ENCODE results near the gene MAGI2.

The MAGI2 gene

DNA sequence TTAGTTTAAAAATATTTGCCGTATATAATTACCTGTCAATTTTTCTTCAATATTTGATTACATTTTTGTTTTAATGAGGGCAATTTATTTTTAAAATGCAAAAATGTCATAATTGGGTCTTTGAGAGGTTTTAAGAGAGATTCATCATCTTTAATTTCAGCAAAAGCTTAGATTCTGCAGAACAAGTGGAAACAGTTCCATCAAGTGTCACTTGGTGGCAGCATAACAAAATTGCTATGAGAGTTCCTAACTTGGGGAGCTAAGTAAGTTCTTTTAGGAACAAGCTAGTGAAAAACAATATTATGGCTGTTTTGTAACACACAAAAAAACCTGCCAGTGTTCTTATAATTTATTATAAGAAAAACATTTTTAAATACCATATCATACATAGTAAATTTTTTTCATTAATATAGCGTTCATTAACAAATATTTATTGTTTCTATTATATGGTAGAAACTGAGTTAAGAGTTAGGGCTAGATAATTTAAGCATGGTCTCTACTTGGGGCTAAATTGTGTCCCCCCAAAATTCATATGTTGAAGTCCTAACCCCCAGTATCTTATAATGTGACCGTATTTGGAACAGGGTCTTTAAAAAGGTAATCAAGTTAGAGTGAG, 155.2 kb downstream of the MAGI2 start:
- peak; percentile 40 for DNase-seq

DNA sequence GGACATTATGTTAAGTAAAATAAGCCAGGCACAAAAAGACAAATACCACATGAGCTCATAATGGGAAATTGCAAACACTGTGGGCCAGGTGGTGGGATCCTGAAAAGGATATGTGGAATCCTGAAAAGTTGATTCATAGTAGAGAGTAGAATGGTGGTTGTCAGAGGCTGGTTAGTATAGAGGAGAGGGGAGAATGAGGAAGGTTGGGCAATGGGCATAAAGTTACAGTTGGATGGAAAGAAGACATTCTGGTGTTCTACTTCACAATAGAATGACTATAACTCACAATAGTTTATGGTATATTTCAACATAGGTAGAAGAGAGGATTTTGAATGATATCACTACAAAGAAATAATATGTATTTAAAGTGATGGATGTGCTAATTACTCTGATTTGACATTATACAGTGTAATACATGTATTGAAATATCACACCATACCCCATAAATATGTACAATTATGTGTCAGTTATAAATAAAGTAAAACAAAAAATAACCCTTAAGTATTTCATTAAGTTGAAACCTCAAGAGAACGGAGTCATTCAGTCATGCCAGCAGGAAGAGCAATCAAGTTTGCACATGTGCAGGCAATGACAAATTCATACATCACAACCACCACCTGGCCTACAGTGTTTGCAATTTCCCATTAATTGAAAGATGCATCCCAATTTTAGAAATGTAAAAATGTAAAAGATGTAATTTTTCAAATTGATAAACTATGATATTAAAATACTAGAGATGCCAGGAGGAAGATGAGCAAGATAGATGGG, 156.7 kb downstream of the MAGI2 start:
- DNase-seq = peak; percentile 9

- no peak for DNase-seq
Observed at GRCh38 chr7:79293655-79294142, 159.8 kb downstream of the MAGI2 start.

GRCh38 chr7:79292834-79293233, 160.6 kb downstream of the MAGI2 start:
- DNase-seq = no peak

- DNase-seq = no peak
Observed at GRCh38 chr7:79291498-79291865, 162.0 kb downstream of the MAGI2 start.

GRCh38 chr7:79290841-79291497, 162.5 kb downstream of the MAGI2 start:
- DNase-seq = no peak

- DNase-seq = no peak
Observed at GRCh38 chr7:79290398-79290797, 163.1 kb downstream of the MAGI2 start.

- no peak for DNase-seq
Observed at GRCh38 chr7:79288655-79289054, 164.8 kb downstream of the MAGI2 start.

- DNase-seq = no peak
Observed at GRCh38 chr7:79287981-79288380, 165.5 kb downstream of the MAGI2 start.

GRCh38 chr7:79286181-79286580, 167.3 kb downstream of the MAGI2 start:
- no peak for DNase-seq

DNA sequence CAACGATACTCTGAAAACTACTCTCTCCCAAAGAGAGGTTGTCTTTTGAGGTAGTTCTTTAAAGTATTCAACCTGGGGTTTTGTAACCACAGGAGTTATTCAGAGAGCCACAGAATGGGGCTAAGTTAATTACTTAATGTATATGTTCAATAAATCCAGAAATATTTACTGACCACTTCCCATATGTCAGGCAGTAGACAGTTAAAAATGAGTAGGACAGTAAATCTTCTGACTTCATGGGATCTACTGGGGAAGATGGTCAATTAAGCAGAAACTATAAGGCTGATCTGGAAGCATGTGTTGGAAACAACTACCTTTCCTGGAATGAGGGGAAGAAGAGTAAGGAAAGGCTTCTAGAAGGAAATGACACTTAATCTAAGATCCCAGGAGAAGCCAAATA, 167.7 kb downstream of the MAGI2 start:
- DNase-seq = no peak

DNA sequence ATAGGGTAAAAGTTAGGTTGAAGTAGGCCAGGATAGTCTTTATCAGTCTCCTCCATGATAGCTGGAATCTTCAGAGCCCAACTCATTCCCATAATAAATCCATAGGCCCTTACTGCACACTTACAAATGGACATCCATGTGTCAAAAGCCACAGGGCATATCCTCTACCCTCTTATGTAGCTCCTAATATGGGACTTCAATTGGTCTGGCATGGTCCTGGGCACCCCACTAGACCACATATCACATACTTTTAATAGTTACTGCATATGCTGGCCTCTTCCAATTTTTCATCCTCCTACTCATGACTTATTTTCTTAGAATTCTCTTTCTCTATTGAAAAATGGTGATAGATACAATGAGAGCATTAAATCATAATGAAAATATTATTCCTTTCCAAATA, 169.3 kb downstream of the MAGI2 start:
- no peak for DNase-seq

DNA sequence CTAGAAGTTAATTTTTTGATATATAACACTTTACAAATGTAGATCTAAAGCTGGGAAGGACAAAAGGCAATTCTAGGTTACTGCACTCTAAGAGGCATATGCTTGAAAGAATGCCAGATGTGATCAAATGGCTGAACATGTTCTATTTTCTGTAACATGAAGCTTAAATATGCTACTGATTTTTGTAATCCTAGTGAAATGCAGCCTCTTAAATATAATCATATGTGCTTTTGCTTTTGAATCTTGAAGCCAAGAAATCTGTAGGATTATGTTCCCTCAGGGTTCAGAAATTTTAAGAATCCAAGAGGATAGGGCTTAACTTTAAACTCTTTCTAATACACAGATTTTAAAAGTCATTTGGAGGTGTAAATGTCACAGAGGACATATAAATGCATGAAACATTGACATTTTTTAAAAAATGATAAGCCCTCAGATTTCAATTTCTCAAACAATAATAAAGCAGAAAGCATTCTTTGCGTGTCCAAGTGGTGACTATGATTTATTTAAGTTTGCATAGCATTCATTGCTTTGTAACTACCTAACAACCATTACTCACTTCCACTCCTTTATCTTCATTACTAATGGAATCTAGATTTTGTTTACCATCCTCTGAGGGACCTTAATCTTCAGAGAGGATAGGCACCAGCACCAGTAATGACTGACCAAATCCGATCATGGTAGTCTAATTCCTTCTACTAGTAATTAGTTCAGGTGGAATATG, 170.4 kb downstream of the MAGI2 start:
- peak; percentile 87 for DNase-seq

DNA sequence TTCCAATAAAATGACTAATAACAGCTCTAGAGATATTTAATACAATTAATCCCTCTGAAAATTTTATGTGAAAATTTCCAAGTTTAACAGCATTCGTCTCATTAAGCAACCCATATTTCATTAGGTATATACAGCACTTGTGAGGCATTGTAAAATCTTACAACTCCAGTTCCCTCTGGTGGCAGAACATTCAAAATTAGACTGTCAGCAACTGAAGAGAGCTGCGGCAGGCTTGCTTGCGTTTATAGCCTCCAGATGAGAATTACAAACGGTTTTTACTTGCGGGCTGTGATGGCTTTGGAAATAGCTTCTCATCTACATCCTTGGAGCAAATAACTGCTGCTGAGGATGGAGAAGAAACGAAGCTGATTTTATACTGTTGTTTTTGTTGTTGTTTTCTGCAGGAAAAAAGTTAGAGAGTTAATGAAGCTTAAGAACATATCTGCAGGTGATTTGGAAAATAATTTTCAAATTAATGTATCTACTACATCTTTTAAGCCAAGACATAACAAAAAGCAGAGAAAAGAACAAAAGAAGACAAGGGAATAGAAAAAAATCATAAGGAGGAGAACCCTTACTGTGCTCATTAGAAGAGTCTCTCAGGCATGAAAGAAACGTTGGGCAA, 171.3 kb downstream of the MAGI2 start:
- DNase-seq = peak; percentile 81

DNA sequence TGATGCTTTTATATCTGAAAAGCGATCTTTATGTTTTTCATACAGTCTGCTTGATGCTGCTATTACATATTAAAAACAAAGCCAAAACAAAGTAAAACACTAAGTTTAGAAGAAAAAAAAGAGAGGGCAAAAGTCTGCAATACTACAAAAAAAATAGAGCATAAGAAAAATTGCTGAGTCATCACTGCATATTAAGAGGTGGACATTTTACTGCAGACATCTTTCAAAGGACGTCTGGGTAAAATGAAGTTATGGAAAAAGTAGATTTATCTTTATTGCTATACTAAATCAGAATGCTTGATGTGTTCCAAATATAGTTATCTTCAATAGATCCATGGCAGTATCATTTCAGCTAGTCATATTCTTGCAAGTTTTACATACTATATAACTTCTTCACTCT, 172.0 kb downstream of the MAGI2 start:
- peak; percentile 29 for DNase-seq

- DNase-seq = no peak
Observed at GRCh38 chr7:79272938-79273337, 180.5 kb downstream of the MAGI2 start.

- DNase-seq = peak; percentile 59
Observed at GRCh38 chr7:79272066-79272669, 181.3 kb downstream of the MAGI2 start.

DNA sequence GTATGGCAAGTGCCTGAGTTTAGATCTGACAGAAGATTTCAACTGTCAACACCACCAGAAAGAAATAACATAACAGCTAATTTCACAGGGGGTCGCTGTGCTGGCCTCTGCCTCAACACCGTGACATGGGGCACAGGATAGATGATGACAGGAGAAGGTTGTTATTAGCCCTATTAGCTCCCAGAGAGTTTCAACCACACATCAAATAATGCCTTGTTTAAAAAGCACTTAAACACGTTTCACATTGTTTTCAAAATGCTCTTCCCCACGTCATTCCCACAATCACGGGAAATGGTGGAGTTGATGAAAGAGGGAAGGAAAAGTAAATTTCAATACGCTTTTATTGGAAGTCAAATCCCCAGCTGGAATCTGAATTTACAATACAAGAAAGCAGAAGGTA, 184.7 kb downstream of the MAGI2 start:
- DNase-seq = no peak

GRCh38 chr7:79258826-79259225, 194.6 kb downstream of the MAGI2 start:
- DNase-seq = no peak

- DNase-seq = no peak
Observed at GRCh38 chr7:79257959-79258358, 195.5 kb downstream of the MAGI2 start.

DNA sequence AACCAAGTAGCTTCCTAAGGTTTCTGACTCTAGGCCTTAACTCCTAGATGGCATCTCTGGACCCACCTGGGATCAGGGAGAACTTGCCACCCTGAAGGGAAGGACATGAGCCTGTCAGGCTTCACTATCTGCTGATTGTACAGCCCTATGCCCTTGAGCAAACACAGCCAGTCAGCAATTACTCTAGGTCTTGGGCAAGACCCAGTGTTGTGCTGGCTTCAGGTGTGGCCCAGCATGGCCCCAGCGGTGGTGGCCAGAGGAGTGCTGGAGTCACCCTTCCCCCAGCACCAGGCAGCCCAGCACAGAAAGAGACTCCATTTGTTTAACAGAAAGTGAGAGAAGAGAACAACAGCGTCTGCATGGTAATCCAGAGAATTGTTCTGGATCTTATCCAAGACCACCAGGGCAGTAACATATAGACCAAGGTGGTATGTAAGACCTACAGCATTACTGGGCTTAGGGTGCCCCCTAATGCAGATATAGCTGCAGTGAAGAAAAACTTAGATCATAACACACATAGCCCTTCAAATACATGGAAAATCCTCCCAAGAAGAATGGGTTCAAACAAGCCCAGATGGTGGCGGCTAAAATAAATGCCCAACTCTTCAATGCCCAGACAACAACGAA, 207.7 kb downstream of the MAGI2 start:
- no peak for DNase-seq

- DNase-seq = no peak
Observed at GRCh38 chr7:79244482-79244881, 209.0 kb downstream of the MAGI2 start.

All from NCI-H2171 treated with DMSO at 0.1 percent for 48 hours (cell line).